GM18858 (cell line): ENCODE data around the gene CEL.
"Not testable (repeated sequence)": the region's sequence is repeated elsewhere in the genome, so short reads cannot be mapped to it uniquely, and the experiment has no call there.

Experiments used
- ATAC-seq: cut with Tn5 transposase; IDR thresholded peaks from one replicate; pipeline ENCODE4 v1.9.1; 2021; ENCODE audit not compliant: unreplicated experiment

Gene CEL

GRCh38 chr9:133080786-133081779 is 19.3 kb downstream of the CEL start:
- not testable (repeated sequence) for ATAC-seq

- not testable (repeated sequence) for ATAC-seq
These were observed 20.3 kb downstream of the CEL start for GRCh38 chr9:133081957-133082644.

- ATAC-seq: not testable (repeated sequence)
These were observed 21.9 kb downstream of the CEL start for GRCh38 chr9:133083688-133084087.

- not testable (repeated sequence) for ATAC-seq
These were observed 24.6 kb downstream of the CEL start for GRCh38 chr9:133086212-133086860.

GRCh38 chr9:133086894-133087293 is 25.1 kb downstream of the CEL start:
- no peak for ATAC-seq

- no peak for ATAC-seq
These were observed 25.8 kb downstream of the CEL start for GRCh38 chr9:133087429-133088145.

GRCh38 chr9:133088146-133088750 is 26.5 kb downstream of the CEL start:
- ATAC-seq: no peak

GRCh38 chr9:133088756-133089155 is 27.0 kb downstream of the CEL start:
- ATAC-seq: no peak

- ATAC-seq: no peak
These were observed 27.5 kb downstream of the CEL start for GRCh38 chr9:133089271-133089671.

- no peak for ATAC-seq
These were observed 28.4 kb downstream of the CEL start for GRCh38 chr9:133090187-133090586.

GRCh38 chr9:133090752-133091385 is 29.1 kb downstream of the CEL start:
- no peak for ATAC-seq

- ATAC-seq: not testable (repeated sequence)
These were observed 32.6 kb downstream of the CEL start for GRCh38 chr9:133094351-133094750.

- ATAC-seq: no peak
These were observed 33.1 kb downstream of the CEL start for GRCh38 chr9:133094842-133095393.

- no peak for ATAC-seq
These were observed 36.4 kb downstream of the CEL start for GRCh38 chr9:133098104-133098754.

GRCh38 chr9:133098871-133099270 is 37.1 kb downstream of the CEL start:
- no peak for ATAC-seq

GRCh38 chr9:133099726-133100505 is 38.1 kb downstream of the CEL start:
- no peak for ATAC-seq

GRCh38 chr9:133100506-133101355 is 39.0 kb downstream of the CEL start:
- ATAC-seq: no peak
